DMS53 (cell line): ENCODE results near the gene TFCP2L1.
"Not testable (repeated sequence)": the region's sequence is repeated elsewhere in the genome, so short reads cannot be mapped to it uniquely, and the experiment has no call there.

Experiments used
- DNase-seq: peaks from one replicate; lab custom pipeline; 2025; lab: John Stamatoyannopoulos, UW

Gene TFCP2L1

DNA sequence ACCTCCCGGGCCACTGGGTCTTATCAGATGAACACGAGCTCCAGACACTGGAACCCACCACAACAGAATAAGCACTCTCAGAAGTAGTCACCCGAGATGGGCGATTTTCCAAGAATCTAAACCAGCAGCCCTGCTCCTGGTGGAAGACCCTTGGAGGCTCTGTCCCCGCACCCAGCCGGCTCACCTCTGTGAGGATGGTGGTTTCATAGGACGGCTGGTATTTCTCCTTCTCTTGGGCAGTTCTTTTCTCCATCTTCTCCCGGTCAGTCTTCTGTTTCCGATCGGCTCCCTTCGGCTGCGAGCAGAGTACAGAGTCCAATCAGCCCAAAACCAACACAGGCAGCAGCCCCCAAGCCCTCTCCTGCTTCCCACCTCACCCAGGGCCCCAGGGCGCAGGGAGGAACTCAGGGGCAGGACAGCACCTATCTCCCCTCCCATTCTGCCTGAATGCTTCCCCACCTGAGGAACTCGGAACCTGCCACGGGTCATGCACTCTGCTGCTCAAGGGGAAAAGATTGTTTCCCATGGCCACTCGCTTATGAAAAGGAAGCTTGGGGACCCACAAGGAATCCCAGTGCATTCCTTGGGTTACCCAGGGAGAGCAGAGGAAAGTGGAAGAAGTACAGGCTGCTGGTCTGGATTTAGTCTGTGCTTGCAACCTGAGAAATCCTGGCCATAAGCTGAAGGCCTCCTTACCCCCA lies 42.7 kb downstream of the TFCP2L1 start:
- DNase-seq = no peak

DNA sequence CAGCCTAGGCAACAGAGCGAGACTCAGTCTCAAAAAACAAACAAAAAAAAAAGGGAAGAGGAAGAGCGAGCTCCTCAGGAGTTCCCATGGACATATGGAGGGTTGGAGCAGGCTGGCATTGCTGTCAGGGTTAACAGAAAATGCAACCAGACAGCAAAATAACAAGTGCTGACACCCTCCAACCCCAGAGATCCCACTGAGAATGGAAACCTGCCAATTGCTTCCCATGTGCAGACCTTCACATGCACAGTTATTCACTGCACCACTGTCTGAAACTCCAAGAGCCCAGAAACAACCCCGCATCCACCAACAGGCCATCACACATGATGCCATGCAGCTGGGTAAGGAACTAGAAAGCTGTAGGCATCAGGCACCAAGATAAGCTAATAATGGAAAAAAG lies 43.5 kb downstream of the TFCP2L1 start:
- DNase-seq = no peak

- DNase-seq = no peak
These were observed 44.6 kb downstream of the TFCP2L1 start for GRCh38 chr2:121240436-121240835.

GRCh38 chr2:121239969-121240368 lies 45.0 kb downstream of the TFCP2L1 start:
- DNase-seq = no peak

- no peak for DNase-seq
These were observed 45.5 kb downstream of the TFCP2L1 start for GRCh38 chr2:121239471-121239870.

DNA sequence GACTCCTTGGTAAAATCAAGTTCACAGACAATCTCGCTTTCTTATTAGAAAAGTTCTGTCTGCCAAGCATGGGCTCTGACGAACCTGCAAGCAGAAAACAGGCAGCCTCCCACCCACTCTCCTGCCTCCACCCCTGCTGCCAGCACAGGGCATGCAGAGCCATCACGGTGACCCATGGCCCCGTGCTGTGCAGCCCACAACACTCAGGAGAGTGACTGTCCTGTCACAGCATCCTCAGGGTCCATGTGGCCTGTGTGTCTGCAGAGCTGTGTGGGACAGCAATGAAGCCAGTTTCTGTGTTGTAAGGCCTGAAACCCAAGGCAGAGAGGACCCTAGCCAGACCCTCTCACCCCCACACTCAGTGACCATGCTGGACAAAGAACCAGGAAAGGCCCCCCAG lies 46.2 kb downstream of the TFCP2L1 start:
- DNase-seq = no peak

DNA sequence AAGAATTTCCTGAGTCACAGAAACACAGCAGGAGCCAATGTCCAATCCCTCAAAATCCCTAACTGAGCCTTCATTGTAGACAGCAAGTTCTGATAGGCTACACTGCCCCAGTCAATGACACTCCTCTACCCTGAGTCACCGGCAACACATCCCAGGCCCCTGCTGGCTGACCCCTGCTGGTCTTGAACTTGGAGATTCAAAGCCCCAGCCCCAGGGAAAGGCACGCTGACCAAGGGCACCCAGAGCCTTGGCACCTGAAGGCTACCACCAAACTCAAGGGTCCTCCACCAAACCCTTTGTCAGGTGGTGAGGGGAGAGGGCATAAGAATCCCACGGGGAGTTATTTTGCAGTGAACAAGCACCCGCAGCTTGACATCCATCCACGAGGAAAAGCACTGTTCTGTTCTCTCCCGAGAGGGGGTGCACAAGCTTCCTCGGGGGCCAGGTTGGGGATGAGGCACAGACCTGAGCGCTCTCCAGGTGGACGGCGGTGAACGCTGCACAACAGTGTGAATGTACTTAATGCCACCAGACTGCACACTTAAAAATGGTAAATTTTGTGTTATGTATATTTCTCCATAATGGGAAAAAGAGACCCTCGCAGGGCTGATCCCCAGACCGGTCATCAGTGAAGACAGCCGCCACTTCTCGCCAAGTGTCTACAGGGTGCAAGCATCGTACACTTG lies 46.9 kb downstream of the TFCP2L1 start:
- no peak for DNase-seq

GRCh38 chr2:121237336-121237979 lies 47.5 kb downstream of the TFCP2L1 start:
- no peak for DNase-seq

DNA sequence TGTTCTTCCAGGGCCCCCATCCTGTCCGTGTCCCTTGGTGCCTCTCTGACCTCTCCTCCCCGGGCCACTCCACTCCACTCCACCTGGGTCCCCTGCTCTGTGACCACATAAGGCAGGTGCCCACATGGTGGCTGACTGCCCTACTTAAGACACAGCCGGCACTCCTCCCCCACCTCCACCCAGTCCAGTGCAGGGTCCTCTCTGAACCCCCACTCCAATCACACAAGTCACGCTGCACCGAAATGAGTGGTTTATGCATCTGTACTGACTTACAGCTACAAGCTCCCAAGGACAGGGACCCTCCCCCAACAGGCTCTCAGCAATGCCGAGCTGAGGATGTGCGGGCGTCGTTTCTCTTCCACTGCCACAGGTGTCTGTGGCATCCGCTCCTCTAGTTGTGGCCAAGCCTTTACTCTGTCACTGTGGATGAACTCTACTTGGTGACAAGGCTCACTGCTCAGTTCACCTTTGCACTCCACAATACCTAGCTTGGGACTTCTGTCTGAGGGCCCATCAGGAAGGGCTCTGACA lies 48.3 kb downstream of the TFCP2L1 start:
- no peak for DNase-seq

DNA sequence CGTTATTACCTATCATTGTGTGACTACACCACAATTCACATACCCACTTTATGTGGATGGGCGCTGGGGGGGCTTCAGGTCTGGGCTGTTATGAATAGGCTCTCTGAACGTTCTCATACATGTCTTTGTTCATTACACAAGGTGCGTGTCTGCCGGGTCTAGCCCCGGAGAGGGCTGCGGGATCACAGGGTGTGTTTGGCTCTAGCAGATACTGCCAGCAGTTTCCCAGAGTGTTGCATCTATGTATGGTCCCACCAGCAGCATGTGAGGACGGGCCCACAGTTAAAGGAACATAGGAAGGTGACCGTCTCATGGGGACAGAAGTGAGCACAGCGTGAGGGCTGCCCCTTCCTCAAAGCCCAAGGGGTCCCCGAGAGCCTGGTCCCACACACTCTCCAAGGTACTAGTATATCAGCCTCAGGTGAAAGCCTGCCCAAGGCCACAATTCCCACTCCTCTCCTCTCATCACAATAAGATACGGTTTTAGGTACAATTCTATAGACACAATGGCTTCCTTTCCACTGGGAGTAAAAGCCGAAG lies 48.8 kb downstream of the TFCP2L1 start:
- no peak for DNase-seq

- peak; percentile 73 for DNase-seq
These were observed 49.5 kb downstream of the TFCP2L1 start for GRCh38 chr2:121235542-121235941.

DNA sequence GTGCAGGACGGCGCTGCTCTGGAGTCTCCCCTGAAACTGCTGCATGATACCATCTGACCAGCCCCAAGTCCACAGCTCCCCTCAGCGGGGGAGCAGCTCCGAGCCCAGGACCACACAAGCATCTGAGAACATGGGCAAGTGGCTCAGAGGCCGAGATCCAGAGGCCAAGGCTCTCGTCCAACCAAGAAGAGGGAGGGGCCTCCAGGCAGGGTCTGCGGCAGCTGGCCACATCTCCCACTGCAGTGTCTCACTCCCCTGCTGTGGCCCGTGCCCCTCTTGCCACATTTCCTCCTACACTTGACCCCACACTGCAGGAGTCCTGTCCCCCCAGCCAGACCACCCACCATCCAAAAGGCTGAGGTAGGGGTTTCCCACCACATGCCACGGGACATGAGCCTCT lies 50.2 kb downstream of the TFCP2L1 start:
- no peak for DNase-seq

DNA sequence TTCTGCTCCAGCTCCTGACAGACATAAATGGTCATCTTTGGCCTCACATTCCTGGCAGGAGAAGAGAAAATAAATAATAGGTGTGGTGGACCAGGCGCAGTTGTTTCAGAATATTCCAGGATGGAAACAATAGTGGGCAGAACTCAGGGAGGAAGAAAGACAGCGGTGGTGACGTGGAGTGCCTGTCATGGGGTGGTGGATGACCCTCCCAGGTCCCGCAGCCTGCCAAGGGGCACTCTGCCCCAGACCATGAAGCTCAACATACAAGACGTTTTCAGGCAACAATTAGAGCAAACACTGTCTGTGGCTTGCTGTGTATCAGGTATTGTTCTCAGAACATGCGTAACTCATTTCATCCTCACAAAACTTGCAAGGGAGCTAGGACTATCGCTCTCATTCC lies 50.9 kb downstream of the TFCP2L1 start:
- no peak for DNase-seq

- no peak for DNase-seq
These were observed 51.4 kb downstream of the TFCP2L1 start for GRCh38 chr2:121233486-121234110.

DNA sequence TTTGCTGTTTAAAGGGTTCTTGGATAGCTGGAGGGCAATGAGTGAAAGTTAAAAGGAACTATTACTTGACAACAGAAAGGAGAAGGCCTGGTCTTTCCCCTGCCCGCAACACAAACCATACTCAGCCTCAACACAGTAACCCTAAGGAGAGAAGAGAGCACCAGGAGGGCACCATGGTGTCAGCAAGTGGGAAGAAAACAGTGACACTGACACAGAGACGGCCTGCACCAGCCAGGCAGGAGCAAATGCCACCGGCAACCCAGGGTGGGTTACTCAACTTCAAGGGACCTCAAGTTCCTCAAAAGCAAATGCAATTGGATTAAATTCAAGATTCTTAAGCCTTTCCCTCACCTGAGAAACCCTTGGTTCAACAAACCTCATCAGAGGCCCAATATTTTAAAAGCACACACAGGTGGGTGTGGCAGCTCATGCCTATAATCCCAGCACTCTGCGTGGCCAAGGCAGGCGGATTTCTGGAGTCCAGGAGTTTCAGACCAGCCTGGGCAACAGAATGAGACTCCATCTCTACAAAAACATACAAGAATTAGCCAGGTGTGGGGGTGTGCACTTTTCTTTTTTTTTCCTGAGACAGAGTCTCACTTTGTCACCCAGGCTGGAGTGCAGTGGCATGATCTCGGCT lies 52.3 kb downstream of the TFCP2L1 start:
- DNase-seq = no peak

- DNase-seq = no peak
These were observed 53.5 kb downstream of the TFCP2L1 start for GRCh38 chr2:121231385-121232000.

DNA sequence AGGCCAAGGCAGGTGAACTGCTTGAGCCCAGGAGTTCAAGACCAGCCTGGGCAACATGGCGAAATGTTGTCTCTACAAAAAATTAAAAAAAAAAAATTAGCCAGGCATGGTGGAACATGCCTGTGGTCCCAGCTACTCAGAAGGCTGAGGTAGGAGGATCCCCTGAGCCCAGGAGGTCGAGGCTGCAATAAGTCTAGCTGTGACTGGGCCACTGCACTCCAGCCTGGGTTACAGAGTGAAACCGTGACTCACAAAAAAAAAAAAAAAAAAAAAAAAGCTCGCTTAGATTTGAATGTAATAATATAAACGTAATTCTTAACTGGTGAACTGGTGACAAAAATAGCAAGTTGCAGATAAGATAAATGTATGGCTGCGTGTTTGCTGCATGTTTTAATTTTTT lies 56.5 kb downstream of the TFCP2L1 start:
- peak; percentile 66 for DNase-seq

- peak; percentile 98 for DNase-seq
These were observed 57.4 kb downstream of the TFCP2L1 start for GRCh38 chr2:121227381-121228144.

DNA sequence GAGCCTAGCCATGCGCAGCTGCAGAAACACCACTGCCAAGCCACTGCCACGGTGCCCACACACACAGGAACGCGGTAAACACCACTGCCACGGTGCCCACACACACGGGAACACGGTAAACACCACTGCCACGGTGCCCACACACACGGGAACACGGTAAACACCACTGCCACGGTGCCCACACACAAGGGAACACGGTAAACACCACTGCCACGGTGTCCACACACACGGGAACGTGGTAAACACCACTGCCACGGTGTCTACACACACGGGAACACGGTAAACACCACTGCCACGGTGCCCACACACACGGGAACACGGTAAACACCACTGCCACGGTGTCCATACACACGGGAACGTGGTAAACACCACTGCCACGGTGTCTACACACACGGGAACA lies 59.3 kb downstream of the TFCP2L1 start:
- not testable (repeated sequence) for DNase-seq

- DNase-seq = peak; percentile 82
These were observed 64.0 kb downstream of the TFCP2L1 start for GRCh38 chr2:121220995-121221394.

DNA sequence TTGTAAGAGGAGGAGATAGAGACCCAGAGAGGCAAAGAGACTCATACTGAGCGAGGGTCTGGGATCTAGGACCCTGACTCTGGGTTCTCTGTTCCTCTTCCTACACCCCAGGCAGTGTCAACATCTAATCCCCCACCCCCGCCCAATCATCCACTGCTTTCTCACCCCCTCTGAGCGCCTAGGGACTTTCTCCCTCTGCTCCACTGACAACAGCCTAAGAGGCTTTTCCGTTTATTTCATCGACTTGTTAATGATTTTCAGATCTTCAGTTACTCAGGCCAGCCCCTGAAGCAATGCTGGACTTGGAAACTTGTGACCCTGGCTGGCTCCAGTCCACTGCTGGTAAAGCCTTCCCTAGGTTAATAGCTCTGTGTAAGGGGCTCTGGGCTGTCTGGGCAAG lies 65.1 kb downstream of the TFCP2L1 start:
- DNase-seq = no peak
